OCI-LY7 (cell line): Measurements from ENCODE around the gene COPZ1. TPM values are rescaled to one million over a fixed set of nuclear protein-coding genes. Genes with fewer than 3 reads are reported as not detected.

ENCODE experiments used
- BruUV-seq: library from RNA; stranded (reverse); fragments of 400-500 nt; replicated peaks from 2 replicates; lab custom pipeline; 2021; lab: Mats Ljungman, UMichigan
- CTCF ChIA-PET: fragments of 300-600 bp; sonication (Branson Sonifier 250); formaldehyde crosslinking; loops from one replicate; lab custom pipeline; 2022; ENCODE audit warnings: antibody characterized with exemption; ENCODE audit not compliant: unreplicated experiment; lab: Charles Lee
- POLR2A ChIA-PET: fragments of 300-600 bp; sonication (Branson Sonifier 250); formaldehyde crosslinking; loops from one replicate; lab custom pipeline; 2022; ENCODE audit warnings: antibody characterized with exemption; lab: Charles Lee
- DNase-seq: peaks from one replicate; pipeline ENCODE4 v3.0.0-alpha.2; 2015; ENCODE audit warnings: low spot score
- H2AFZ ChIP-seq: fragments of 200-600 bp; sonication (generic), shearing (Covaris generic); 2 replicates; pipeline ENCODE4 v1.6.1; 2014; ENCODE audit warnings: mild to moderate bottlenecking, antibody characterized with exemption, low read length, moderate library complexity
- H3K27ac ChIP-seq: fragments of 200-600 bp; sonication (generic); 2 replicates; pipeline ENCODE4 v1.5.1; 2014; ENCODE audit warnings: mixed run types, low read depth, mild to moderate bottlenecking, moderate library complexity, low read length, inconsistent platforms; ENCODE audit not compliant: poor library complexity, severe bottlenecking
- H3K36me3 ChIP-seq: fragments of 200-600 bp; sonication (generic); 2 replicates; pipeline ENCODE4 v1.6.1; 2014; ENCODE audit warnings: mild to moderate bottlenecking, antibody characterized with exemption, low read length, moderate library complexity, mixed read lengths; ENCODE audit not compliant: insufficient read depth
- H3K4me1 ChIP-seq: fragments of 200-600 bp; sonication (generic); 2 replicates; pipeline ENCODE4 v1.5.1; 2014; ENCODE audit warnings: mild to moderate bottlenecking, low read length; ENCODE audit not compliant: insufficient read depth, poor library complexity, severe bottlenecking
- H3K4me2 ChIP-seq: fragments of 200-600 bp; sonication (generic); 2 replicates; pipeline ENCODE4 v1.6.1; 2014; ENCODE audit warnings: mild to moderate bottlenecking, low read length
- H3K4me3 ChIP-seq: fragments of 200-600 bp; sonication (generic); 2 replicates; pipeline ENCODE4 v1.5.1; 2014; ENCODE audit warnings: mild to moderate bottlenecking, low read depth, low read length; ENCODE audit not compliant: poor library complexity, severe bottlenecking
- H3K79me2 ChIP-seq: fragments of 200-600 bp; sonication (generic); 2 replicates; pipeline ENCODE4 v1.6.1; 2016; ENCODE audit warnings: low read depth, mild to moderate bottlenecking, low read length, moderate library complexity, mixed read lengths; ENCODE audit not compliant: insufficient read depth
- H3K9me2 ChIP-seq: fragments of 200-600 bp; sonication (generic); 2 replicates; pipeline ENCODE4 v1.6.1; 2016; ENCODE audit warnings: mild to moderate bottlenecking, low read length, mixed read lengths; ENCODE audit not compliant: insufficient read depth
- H3K9me3 ChIP-seq: fragments of 200-600 bp; sonication (generic); 2 replicates; pipeline ENCODE4 v1.6.1; 2014; ENCODE audit warnings: mild to moderate bottlenecking, mixed run types, low read length, mixed read lengths
- H4K20me1 ChIP-seq: fragments of 200-600 bp; sonication (generic); 2 replicates; pipeline ENCODE4 v1.6.1; 2014; ENCODE audit warnings: mild to moderate bottlenecking, antibody characterized with exemption, low read length, moderate library complexity, mixed read lengths; ENCODE audit not compliant: insufficient read depth
- EZH2phosphoT487 ChIP-seq: fragments of 200-600 bp; sonication (generic); IDR thresholded peaks from 2 replicates; pipeline ENCODE4 v1.6.1; 2018; ENCODE audit warnings: low read depth, borderline replicate concordance, mild to moderate bottlenecking, mixed run types, antibody characterized with exemption, low read length, moderate library complexity, mixed read lengths
- intact Hi-C: fragments of 100-400 bp; cut with micrococcal nuclease; formaldehyde crosslinking; loops from one replicate; pipeline ENCODE4 v1.10.0; 2022; ENCODE audit not compliant: unreplicated experiment
- total RNA-seq, 2 experiments: library from RNA; depleted of rRNA in 1 of 2; stranded (reverse); fragments of >200 nt in 1 of 2; shearing (Covaris generic) in 1 of 2; gene quantifications; 2 replicates each; pipeline ENCODE4 v1.2.3, GENCODE V29; 2014 to 2022
- TF ChIP-seq, protein P1 (sequence below): fragments of 200-600 bp; sonication (generic); conservative IDR thresholded peaks from 2 replicates; pipeline ENCODE4 v1.5.1; 2014; ENCODE audit warnings: mild to moderate bottlenecking, antibody characterized with exemption, low read length, moderate library complexity, mixed read lengths

Gene COPZ1
- total RNA-seq, 2 experiments from 2014 or later: 86.0 to 121 TPM

DNA sequence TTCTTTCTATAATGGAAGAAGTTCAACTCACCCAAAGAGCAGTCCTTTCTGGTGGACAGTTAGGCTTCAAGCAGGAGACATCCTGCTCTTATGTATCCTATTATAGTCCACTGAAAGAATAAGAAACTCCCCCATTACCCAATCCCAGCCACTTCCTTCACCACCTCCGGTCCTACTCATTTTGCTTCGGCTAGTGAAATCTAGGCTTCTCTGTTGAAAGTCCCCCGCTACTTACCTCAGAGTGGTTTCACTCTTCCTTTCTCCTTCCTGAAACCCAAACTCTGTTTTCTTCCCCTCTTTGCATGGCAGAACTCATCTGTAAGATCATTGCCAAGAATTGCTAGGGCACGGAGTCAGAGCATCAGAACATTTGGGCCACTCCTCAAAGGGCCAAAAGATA, 39.5 kb downstream of the COPZ1 start, which contains the start of gene GPR84:
GPR84 (minus strand) TSS at position 74 of the 400 bp plus-strand sequence. CDS start 635 bp downstream, outside the sequence.
- intact Hi-C loops: no loop called here

GRCh38 chr12:54368025-54368708, 43.2 kb downstream of the COPZ1 start:
- no peak for DNase-seq
- H3K36me3 ChIP-seq: no peaks in the 10 kb centered on the region
- H3K79me2 ChIP-seq: no peaks in the 10 kb centered on the region
- POLR2A ChIA-PET: interaction anchor here (0.5 to 1.2 kb wide), 4 partner anchors 89 to 1461 kb away, joined by 3 to 6 read pairs (median 4); no protein-coding TSS in a partner anchor
- peak overlapping the region; percentile 27 for H3K4me3 ChIP-seq
- H3K4me2 ChIP-seq: peak overlapping the region; percentile 47
- H3K4me1 ChIP-seq: peaks cover 29% of the 10 kb centered on the region
- H2AFZ ChIP-seq: peak overlapping the region; percentile 90
- intact Hi-C loops: loop anchor here (1.0 to 2.0 kb wide), 2 partner anchors 26 to 73 kb away; no protein-coding TSS in a partner anchor
- H3K9me3 ChIP-seq: no peaks in the 10 kb centered on the region
- CTCF ChIA-PET: interaction anchor here (0.6 to 1.4 kb wide), 5 partner anchors 11 to 181 kb away, joined by 3 to 4 read pairs (median 3); no protein-coding TSS in a partner anchor
- no peaks in the 10 kb centered on the region for H4K20me1 ChIP-seq
- TSS peak; percentile 69 for BruUV-seq
- TF ChIP-seq, protein P1, sequence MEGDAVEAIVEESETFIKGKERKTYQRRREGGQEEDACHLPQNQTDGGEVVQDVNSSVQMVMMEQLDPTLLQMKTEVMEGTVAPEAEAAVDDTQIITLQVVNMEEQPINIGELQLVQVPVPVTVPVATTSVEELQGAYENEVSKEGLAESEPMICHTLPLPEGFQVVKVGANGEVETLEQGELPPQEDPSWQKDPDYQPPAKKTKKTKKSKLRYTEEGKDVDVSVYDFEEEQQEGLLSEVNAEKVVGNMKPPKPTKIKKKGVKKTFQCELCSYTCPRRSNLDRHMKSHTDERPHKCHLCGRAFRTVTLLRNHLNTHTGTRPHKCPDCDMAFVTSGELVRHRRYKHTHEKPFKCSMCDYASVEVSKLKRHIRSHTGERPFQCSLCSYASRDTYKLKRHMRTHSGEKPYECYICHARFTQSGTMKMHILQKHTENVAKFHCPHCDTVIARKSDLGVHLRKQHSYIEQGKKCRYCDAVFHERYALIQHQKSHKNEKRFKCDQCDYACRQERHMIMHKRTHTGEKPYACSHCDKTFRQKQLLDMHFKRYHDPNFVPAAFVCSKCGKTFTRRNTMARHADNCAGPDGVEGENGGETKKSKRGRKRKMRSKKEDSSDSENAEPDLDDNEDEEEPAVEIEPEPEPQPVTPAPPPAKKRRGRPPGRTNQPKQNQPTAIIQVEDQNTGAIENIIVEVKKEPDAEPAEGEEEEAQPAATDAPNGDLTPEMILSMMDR: no peak
- no peak for TF ChIP-seq EZH2phosphoT487
- H3K27ac ChIP-seq: no peak overlapping the region
- H3K9me2 ChIP-seq: no peaks in the 10 kb centered on the region

More for the DNA sequence above, 39.5 kb downstream of the COPZ1 start, which contains the start of gene GPR84:
- Histone ChIP-seq H3K4me1 (peaks cover 42% of the 10 kb centered on the region), H2AFZ (peak within 1 kb of the TSS; percentile 79; the same call in 1 of the 2 replicates), H3K4me3 (no peak within 1 kb of the TSS), H3K9me3 (no peaks in the 10 kb centered on the region), H4K20me1 (no peaks in the 10 kb centered on the region), H3K36me3 (no peaks in the 10 kb centered on the region), H3K4me2 (peak within 1 kb of the TSS; percentile 36), H3K27ac (no peak within 1 kb of the TSS), H3K9me2 (no peaks in the 10 kb centered on the region), H3K79me2 (no peaks in the 10 kb centered on the region)
- CTCF ChIA-PET: no interaction called here
- TF ChIP-seq, protein P1: no peak
- no peak for TF ChIP-seq EZH2phosphoT487
- peak; percentile 44 for DNase-seq
- POLR2A ChIA-PET: no interaction called here
- no TSS peak for BruUV-seq
